T-cell (primary cell): ENCODE data around the gene LEAP2. TPM values are rescaled to one million over a fixed set of nuclear protein-coding genes. Genes with fewer than 3 reads are reported as not detected.

Experiments
- ATAC-seq, 4 experiments: fragments of 200-7000 bp in 3 of 4; fragments of 150-1000 bp in 1 of 4; cut with Tn5 transposase; replicated peaks in 1 of 4; 1 replicate in 3 of 4; 2 replicates in 1 of 4; pipeline ENCODE4 v1.10.0; 2021; ENCODE audit warnings: moderate library complexity in 3 of 4, mild to moderate bottlenecking in 2 of 4, moderate number of reproducible peaks in 1 of 4
- CTCF ChIA-PET, 2 donors: fragments of 300-600 bp; sonication (Branson Sonifier 250); formaldehyde crosslinking; loops; one replicate each; lab custom pipeline; 2022; ENCODE audit warnings: antibody characterized with exemption in 2 of 2; lab: Charles Lee
- POLR2A ChIA-PET, 2 donors: fragments of 300-600 bp; sonication (Branson Sonifier 250); formaldehyde crosslinking; loops; one replicate each; lab custom pipeline; 2022; ENCODE audit warnings: antibody characterized with exemption in 2 of 2; lab: Charles Lee
- DNase-seq, 35 experiments: peaks; one replicate each; pipeline versions ENCODE4 v3.0.0 to v3.0.0-alpha.2; 2013 to 2023
- H3K27ac ChIP-seq: one replicate; pipeline ENCODE4 v1.5.1; 2013; ENCODE audit warnings: low read length
- H3K27me3 ChIP-seq, 2 experiments: replicated peaks in 1 of 2; 1 replicate in 1 of 2; 2 replicates in 1 of 2; pipeline versions ENCODE4 v1.6.1 to v1.7.0; 2013; ENCODE audit warnings: low read length in 1 of 2, mixed read lengths in 1 of 2; ENCODE audit not compliant: control insufficient read depth in 2 of 2, insufficient read depth in 2 of 2; ENCODE audit errors: extremely low read depth in 1 of 2
- H3K36me3 ChIP-seq, 2 donors: 1 replicate in 1 of 2; 2 replicates in 1 of 2; pipeline versions ENCODE4 v1.6.1 to v1.7.0; 2013; ENCODE audit warnings: low read length in 1 of 2; ENCODE audit not compliant: control insufficient read depth in 2 of 2, insufficient read depth in 1 of 2; ENCODE audit errors: extremely low read depth in 1 of 2
- H3K4me1 ChIP-seq, 2 experiments: 1 replicate in 1 of 2; 2 replicates in 1 of 2; pipeline versions ENCODE4 v1.6.1 to v1.7.0; 2013; ENCODE audit warnings: low read length in 2 of 2, mixed read lengths in 1 of 2; ENCODE audit not compliant: insufficient read depth in 2 of 2, control insufficient read depth in 1 of 2; ENCODE audit errors: extremely low read depth in 1 of 2
- H3K4me3 ChIP-seq, 2 donors: 1 replicate in 1 of 2; 2 replicates in 1 of 2; pipeline versions ENCODE4 v1.5.1 to v1.7.0; 2013; ENCODE audit warnings: mild to moderate bottlenecking in 2 of 2, low read length in 1 of 2, moderate library complexity in 1 of 2; ENCODE audit not compliant: control insufficient read depth in 1 of 2; ENCODE audit errors: extremely low read depth in 1 of 2
- H3K9me3 ChIP-seq: 2 replicates; pipeline ENCODE4 v1.7.0; 2013
- H3K27ac Mint-ChIP-seq, 2 donors: one replicate each; pipeline ENCODE4 v1.8.0; 2020 to 2021; ENCODE audit warnings: mild to moderate bottlenecking in 2 of 2, mixed read lengths in 2 of 2
- H3K27me3 Mint-ChIP-seq, 2 donors: one replicate each; pipeline ENCODE4 v1.8.0; 2021 to 2022; ENCODE audit warnings: mixed read lengths in 2 of 2
- H3K36me3 Mint-ChIP-seq: one replicate; pipeline ENCODE4 v1.8.0; 2021; ENCODE audit warnings: mixed read lengths
- H3K4me1 Mint-ChIP-seq, 3 donors: one replicate each; pipeline ENCODE4 v1.8.0; 2020 to 2022; ENCODE audit warnings: mixed read lengths in 3 of 3, mild to moderate bottlenecking in 1 of 3
- H3K4me3 Mint-ChIP-seq, 3 donors: one replicate each; pipeline ENCODE4 v1.8.0; 2020 to 2022; ENCODE audit warnings: mild to moderate bottlenecking in 3 of 3, mixed read lengths in 3 of 3, moderate library complexity in 3 of 3
- H3K9me3 Mint-ChIP-seq, 3 donors: one replicate each; pipeline ENCODE4 v1.8.0; 2020 to 2022; ENCODE audit warnings: mixed read lengths in 3 of 3
- WGBS: methylation state at CpG from one replicate; pipeline ENCODE4 v1.1.5; 2013; ENCODE audit warnings: missing lambda C conversion rate; ENCODE audit not compliant: insufficient coverage; 5-methylcytosine and 5-hydroxymethylcytosine counted together
- total RNA-seq, 35 experiments: library from RNA in 6 of 35; stranded (reverse) in 6 of 35; fragments of 120-200 nt in 1 of 35; gene quantifications; one replicate each; pipeline versions ENCODE4 v1.2.1 to v1.2.4 and lab custom pipeline; 2013 to 2026

LEAP2 gene
- total RNA-seq, 5 donors from 2014 or later (not counting 1 experiment from before 2014, with no cell fraction given), result 1.3 to 6.2 (median 3.7) TPM

DNA sequence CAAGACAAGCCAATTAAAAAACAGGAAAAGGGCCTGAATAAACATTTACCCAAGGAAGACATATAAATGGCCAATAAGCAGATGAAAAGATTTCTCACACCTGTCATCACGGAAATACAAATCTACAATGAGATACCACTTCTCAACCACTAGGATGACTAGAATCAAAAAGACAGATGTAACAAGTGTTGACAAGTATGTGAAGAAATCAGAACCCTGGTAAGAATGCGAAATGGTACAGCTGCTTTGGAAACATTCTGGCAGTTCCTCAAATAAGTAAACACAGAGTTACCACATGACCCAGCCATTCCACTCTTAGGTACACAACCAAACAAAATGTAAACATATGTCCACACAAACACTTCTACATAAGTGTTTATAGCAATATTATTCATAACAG is 32.5 kb downstream of the LEAP2 start:
- Mint-ChIP-seq H3K27ac (no peak overlapping the region), H3K4me1 (peaks cover 24 to 29% (median 26%) of the 10 kb centered on the region in 3 donors), H3K36me3 (peaks cover 46% of the 10 kb centered on the region), H3K4me3 (no peak overlapping the region), H3K27me3 (no peaks in the 10 kb centered on the region), H3K9me3 (no peaks in the 10 kb centered on the region)
- Histone ChIP-seq H3K27me3 (no peaks in the 10 kb centered on the region), H3K27ac (no peak overlapping the region), H3K9me3 (no peaks in the 10 kb centered on the region), H3K4me3 (no peak overlapping the region), H3K4me1 (no peaks in the 10 kb centered on the region), H3K36me3 (peaks cover 0 to 25% of the 10 kb centered on the region in 2 donors)
- ATAC-seq, result no peak
- CTCF ChIA-PET, result interaction anchor here in 1 of 2 donors (0.5 kb wide), 1 partner anchor 86 kb away, joined by 5 read pairs; no protein-coding TSS in a partner anchor
- no peak for DNase-seq
- POLR2A ChIA-PET, result no interaction called here
- WGBS, result no CpG with 5 or more reads among the region's 2 CpGs

DNA sequence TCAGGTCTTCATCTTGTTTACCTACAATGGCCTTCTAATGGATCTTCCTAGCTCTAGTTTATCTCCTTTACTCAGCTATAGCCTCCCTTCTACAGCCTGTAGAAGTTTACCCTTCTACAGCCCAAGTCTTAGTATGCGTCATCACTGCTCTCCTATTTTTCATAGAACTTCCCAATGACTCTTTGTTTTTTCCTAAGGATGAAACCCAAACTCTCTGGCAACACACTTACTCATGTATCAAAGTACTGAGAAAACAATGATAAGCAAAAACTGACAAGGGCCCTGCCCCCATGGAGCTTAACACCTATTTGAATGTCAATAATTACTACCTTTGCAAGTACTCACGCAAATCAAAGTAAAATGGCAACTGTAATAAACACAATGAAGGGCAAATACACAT is 33.7 kb downstream of the LEAP2 start:
- POLR2A ChIA-PET, result no interaction called here
- Mint-ChIP-seq H3K4me1 (peaks cover 27 to 33% (median 29%) of the 10 kb centered on the region in 3 donors), H3K36me3 (peaks cover 49% of the 10 kb centered on the region)

DNA sequence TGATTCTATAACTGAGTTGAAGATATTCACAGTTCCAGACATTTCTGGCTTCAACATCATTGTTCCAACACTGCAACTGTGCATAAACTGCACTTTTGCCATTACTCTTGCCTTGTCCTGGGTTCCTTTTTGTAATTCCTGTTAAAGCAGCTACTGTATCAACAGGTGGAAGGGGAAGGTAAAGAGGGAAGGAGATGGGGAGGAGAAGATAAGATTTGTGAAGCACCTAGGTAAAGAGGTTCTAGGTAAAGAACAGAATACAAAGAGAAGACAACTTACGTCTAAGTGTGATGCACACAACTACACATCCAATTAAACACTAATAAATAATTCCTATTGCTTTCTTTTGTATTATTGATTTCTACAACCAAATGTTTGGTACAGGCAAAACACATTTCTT is 36.2 kb downstream of the LEAP2 start:
- Mint-ChIP-seq H3K36me3 (peaks cover 49% of the 10 kb centered on the region), H3K27me3 (no peaks in the 10 kb centered on the region), H3K27ac (no peak overlapping the region), H3K4me3 (no peak overlapping the region), H3K9me3 (no peaks in the 10 kb centered on the region), H3K4me1 (peaks cover 24 to 31% (median 25%) of the 10 kb centered on the region in 3 donors)
- Histone ChIP-seq H3K27ac (no peak overlapping the region), H3K27me3 (no peaks in the 10 kb centered on the region), H3K36me3 (peaks cover 0 to 39% of the 10 kb centered on the region in 2 donors), H3K4me1 (no peaks in the 10 kb centered on the region), H3K4me3 (no peak overlapping the region), H3K9me3 (no peaks in the 10 kb centered on the region)
- no CpG with 5 or more reads among the region's 1 CpG for WGBS
- ChIA-PET POLR2A (no interaction called here), CTCF (interaction anchor here in 1 of 2 donors (0.7 kb wide), 1 partner anchor 109 kb away, joined by 4 read pairs; no protein-coding TSS in a partner anchor)
- DNase-seq (no peak), ATAC-seq (no peak)

More for the DNA sequence above, 33.7 kb downstream of the LEAP2 start:
- CTCF ChIA-PET, result interaction anchor here in 1 of 2 donors (0.5 to 0.8 kb wide), 3 partner anchors 53 to 1935 kb away, joined by 3 to 6 read pairs (median 4); no protein-coding TSS in a partner anchor
- H3K27me3 ChIP-seq, result no peaks in the 10 kb centered on the region
- ATAC-seq (no peak), DNase-seq (no peak)
- H3K27ac Mint-ChIP-seq, result no peak overlapping the region
- no peaks in the 10 kb centered on the region for H3K9me3 ChIP-seq
- H3K27ac ChIP-seq, result no peak overlapping the region
- H3K36me3 ChIP-seq, result peaks cover 0 to 31% of the 10 kb centered on the region in 2 donors
- no peaks in the 10 kb centered on the region for H3K4me1 ChIP-seq
- no peak overlapping the region for H3K4me3 Mint-ChIP-seq
- 100% methylated on average over 1 of the region's 2 CpGs for WGBS
- no peak overlapping the region for H3K4me3 ChIP-seq
- H3K9me3 Mint-ChIP-seq, result no peaks in the 10 kb centered on the region
- H3K27me3 Mint-ChIP-seq, result no peaks in the 10 kb centered on the region

DNA sequence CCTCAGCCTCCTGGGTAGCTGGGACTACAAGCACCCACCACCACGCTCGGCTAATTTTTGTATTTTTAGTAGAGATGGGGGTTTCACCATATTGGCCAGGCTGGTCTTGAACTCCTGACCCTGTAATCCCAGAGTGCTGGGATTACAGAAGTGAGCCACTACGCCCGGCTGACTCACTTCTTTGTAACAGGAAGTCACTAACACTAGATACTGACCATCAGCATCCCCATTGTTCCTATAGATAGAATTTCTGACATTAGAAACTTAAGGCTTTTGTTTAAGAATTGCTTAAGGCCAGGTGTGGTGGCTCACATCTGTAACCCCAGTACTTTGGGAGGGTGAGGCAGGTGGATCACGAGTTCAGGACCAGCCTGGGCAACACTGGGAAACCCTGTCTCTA is 42.2 kb downstream of the LEAP2 start:
- Mint-ChIP-seq H3K36me3 (peaks cover 33% of the 10 kb centered on the region), H3K27ac (no peak overlapping the region), H3K4me1 (peaks cover 9 to 13% (median 9%) of the 10 kb centered on the region in 3 donors), H3K9me3 (no peaks in the 10 kb centered on the region), H3K4me3 (no peak overlapping the region), H3K27me3 (no peaks in the 10 kb centered on the region)
- WGBS, result 100% methylated on average over 1 of the region's 5 CpGs
- Histone ChIP-seq H3K4me1 (no peaks in the 10 kb centered on the region), H3K27me3 (no peaks in the 10 kb centered on the region), H3K4me3 (no peak overlapping the region), H3K9me3 (no peaks in the 10 kb centered on the region), H3K36me3 (peaks cover 0 to 55% of the 10 kb centered on the region in 2 donors), H3K27ac (no peak overlapping the region)
- no peak for ATAC-seq
- ChIA-PET POLR2A (interaction anchor here in 1 of 2 donors (0.5 kb wide), 1 partner anchor 24 kb away, joined by 3 read pairs; no protein-coding TSS in a partner anchor), CTCF (interaction anchor here in 1 of 2 donors (0.6 kb wide), 1 partner anchor 11 kb away, joined by 9 read pairs; no protein-coding TSS in a partner anchor)
- DNase-seq, result no peak

DNA sequence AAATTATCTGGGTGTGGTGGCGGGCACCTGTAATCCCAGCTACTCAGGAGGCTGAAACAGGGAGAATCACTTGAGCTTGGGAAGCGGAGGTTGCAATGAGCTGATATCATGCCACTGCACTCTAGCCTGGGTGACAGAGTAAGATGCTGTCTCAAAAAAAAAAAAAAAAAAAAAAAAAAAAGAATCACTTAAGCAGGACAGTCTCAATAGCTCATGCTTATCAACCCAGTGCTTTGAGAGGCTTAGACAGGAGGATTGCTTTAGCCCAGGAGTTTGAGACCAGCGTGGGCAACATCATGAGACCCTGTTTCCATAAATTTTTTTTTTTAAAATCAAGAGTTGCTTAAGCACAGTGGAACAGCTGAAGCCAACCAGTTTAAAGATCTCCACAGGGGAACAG is 42.6 kb downstream of the LEAP2 start:
- no peak overlapping the region for H3K4me3 ChIP-seq
- H3K27me3 Mint-ChIP-seq, result no peaks in the 10 kb centered on the region
- no peaks in the 10 kb centered on the region for H3K4me1 ChIP-seq
- WGBS, result 100% methylated on average over 1 of the region's 3 CpGs
- ChIA-PET CTCF (interaction anchor here (0.6 kb wide), 4 partner anchors 11 to 529 kb away, joined by 4 to 9 read pairs (median 6); no protein-coding TSS in a partner anchor), POLR2A (interaction anchor here in 1 of 2 donors (0.5 kb wide), 1 partner anchor 23 kb away, joined by 3 read pairs; no protein-coding TSS in a partner anchor)
- H3K36me3 ChIP-seq, result peaks cover 0 to 54% of the 10 kb centered on the region in 2 donors
- no peaks in the 10 kb centered on the region for H3K27me3 ChIP-seq
- H3K4me1 Mint-ChIP-seq, result peaks cover 10 to 11% (median 10%) of the 10 kb centered on the region in 3 donors
- H3K36me3 Mint-ChIP-seq, result peaks cover 30% of the 10 kb centered on the region
- H3K9me3 ChIP-seq, result no peaks in the 10 kb centered on the region
- H3K4me3 Mint-ChIP-seq, result no peak overlapping the region
- H3K27ac ChIP-seq, result no peak overlapping the region
- DNase-seq (no peak), ATAC-seq (no peak)
- H3K9me3 Mint-ChIP-seq, result no peaks in the 10 kb centered on the region
- H3K27ac Mint-ChIP-seq, result no peak overlapping the region
